Measurements from ENCODE around the gene GALNT17.

- no peak for TF ChIP-seq ARNT (IDR thresholded peaks at IDR 0.05)
- no peak for TF ChIP-seq ZNF384 (IDR thresholded peaks at IDR 0.05)
- TF ChIP-seq HDGF (IDR thresholded peaks at IDR 0.05; ENCODE audit: borderline replicate concordance): no peak
- TF ChIP-seq SP1 (IDR thresholded peaks at IDR 0.05): no peak
- TF ChIP-seq, protein P1, sequence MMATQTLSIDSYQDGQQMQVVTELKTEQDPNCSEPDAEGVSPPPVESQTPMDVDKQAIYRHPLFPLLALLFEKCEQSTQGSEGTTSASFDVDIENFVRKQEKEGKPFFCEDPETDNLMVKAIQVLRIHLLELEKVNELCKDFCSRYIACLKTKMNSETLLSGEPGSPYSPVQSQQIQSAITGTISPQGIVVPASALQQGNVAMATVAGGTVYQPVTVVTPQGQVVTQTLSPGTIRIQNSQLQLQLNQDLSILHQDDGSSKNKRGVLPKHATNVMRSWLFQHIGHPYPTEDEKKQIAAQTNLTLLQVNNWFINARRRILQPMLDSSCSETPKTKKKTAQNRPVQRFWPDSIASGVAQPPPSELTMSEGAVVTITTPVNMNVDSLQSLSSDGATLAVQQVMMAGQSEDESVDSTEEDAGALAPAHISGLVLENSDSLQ (IDR thresholded peaks at IDR 0.05): no peak
Measured at GRCh38 chr7:71286336-71286735, 154.4 kb downstream of the GALNT17 start.
